HCEC 1CT (cell line): ENCODE data around the gene CWC15.

Source experiments
- DNase-seq: peaks from one replicate; pipeline ENCODE4 v3.0.0-alpha.2; 2017

Gene CWC15

DNA sequence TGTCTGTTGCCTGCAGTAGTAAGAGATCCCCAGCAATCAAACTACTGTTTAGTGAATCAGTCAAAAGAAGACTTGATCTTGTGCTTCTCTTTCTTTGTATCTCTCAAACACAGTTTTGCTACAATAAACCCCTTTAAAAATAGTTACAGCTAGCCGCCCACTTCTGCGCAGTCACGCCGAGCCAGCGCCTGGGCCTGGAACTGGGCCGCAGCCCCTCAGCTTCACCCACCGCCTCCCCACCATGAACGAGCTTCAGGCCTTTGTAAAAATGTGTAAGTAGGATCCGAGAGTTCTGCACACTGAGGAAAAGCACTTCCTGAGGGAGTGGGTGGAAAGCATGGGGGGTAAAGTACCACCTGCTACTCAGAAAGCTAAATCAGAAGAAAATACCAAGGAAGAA is 60.5 kb downstream of the CWC15 start:
- DNase-seq, result no peak
